ENCODE data around the gene CLNK. TPM values are rescaled to one million over a fixed set of nuclear protein-coding genes. Genes with fewer than 3 reads are reported as not detected.

The CLNK gene
- total and polyA plus RNA-seq, 2 of the 13 experiments (the other 11 are each of a cell fraction or from before 2014, with no cell fraction given): not detected

DNA sequence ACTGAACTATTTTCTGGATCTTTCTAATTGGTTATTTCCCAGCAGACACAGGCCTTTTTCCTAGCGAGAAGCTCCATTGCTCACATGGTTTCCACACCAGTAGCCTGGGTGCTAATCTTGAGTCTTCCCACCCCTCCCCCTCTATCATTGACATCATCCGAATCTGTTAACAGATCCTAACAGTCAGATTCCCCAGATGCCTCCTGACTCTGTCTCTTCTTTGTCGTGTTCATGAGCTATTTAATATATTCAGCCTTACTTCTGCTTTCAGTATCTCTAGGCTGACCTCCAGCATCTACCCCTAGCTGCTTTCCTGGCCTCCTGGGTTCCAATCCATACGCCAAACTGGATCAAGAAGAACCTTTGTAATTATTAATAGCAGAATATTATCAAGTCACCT, 85.0 kb downstream of the CLNK start:
- CTCF ChIA-PET (ENCODE audit: low intra/inter-chr PET ratio, low total read pairs): no interaction called here

DNA sequence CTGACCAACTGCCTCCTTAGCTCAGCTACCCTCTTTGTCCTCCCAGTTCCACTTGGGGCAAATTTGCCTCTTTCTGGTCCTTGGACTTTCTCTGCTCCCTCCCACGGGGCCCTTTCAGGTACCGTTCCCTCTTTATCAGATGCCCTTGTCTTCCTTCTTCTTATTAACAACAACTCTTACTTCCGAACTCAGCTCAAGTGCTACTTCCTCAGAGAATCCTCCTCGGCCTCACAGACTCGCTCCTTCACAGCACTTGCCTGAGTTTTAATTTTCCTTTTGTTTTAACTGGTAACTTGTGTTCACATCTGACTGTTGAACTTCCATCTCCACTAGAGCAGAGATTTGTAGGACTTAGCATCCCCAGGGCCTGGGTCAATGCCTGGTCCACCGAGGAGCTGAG, 85.7 kb downstream of the CLNK start:
- ATAC-seq: no peak
- CTCF ChIA-PET (ENCODE audit: low intra/inter-chr PET ratio, low total read pairs): no interaction called here
- TF ChIP-seq RBM22 (optimal IDR thresholded peaks at IDR 0.05; ENCODE audit: low read length) (no peak), ZNF678 (CRISPR knock-in tag; IDR thresholded peaks at IDR 0.05) (no peak), ZIK1 (CRISPR knock-in tag; IDR thresholded peaks at IDR 0.05; ENCODE audit: borderline replicate concordance, low read depth) (no peak), FOXA3 (CRISPR knock-in tag; IDR thresholded peaks at IDR 0.05) (no peak), ZNF775 (CRISPR knock-in tag; IDR thresholded peaks at IDR 0.05; ENCODE audit: borderline replicate concordance) (no peak), HNF4G (IDR thresholded peaks at IDR 0.05; ENCODE audit: borderline replicate concordance, low read depth, low read length) (no peak), HNF4G (CRISPR knock-in tag; IDR thresholded peaks at IDR 0.05; ENCODE audit: borderline replicate concordance, low read depth) (no peak), MTA3 (CRISPR knock-in tag; IDR thresholded peaks at IDR 0.05) (no peak)
- TF ChIP-seq, protein P1, sequence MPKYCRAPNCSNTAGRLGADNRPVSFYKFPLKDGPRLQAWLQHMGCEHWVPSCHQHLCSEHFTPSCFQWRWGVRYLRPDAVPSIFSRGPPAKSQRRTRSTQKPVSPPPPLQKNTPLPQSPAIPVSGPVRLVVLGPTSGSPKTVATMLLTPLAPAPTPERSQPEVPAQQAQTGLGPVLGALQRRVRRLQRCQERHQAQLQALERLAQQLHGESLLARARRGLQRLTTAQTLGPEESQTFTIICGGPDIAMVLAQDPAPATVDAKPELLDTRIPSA (CRISPR knock-in tag; IDR thresholded peaks at IDR 0.05; ENCODE audit: borderline replicate concordance): no peak
- TF ChIP-seq, protein P2, sequence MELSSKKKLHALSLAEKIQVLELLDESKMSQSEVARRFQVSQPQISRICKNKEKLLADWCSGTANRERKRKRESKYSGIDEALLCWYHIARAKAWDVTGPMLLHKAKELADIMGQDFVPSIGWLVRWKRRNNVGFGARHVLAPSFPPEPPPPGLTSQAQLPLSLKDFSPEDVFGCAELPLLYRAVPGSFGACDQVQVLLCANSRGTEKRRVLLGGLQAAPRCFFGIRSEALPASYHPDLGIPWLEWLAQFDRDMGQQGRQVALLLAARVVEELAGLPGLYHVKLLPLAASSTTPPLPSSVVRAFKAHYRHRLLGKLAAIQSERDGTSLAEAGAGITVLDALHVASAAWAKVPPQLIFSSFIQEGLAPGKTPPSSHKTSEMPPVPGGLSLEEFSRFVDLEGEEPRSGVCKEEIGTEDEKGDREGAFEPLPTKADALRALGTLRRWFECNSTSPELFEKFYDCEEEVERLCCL (CRISPR knock-in tag; IDR thresholded peaks at IDR 0.05; ENCODE audit: borderline replicate concordance): no peak
- TF ChIP-seq, protein P3, sequence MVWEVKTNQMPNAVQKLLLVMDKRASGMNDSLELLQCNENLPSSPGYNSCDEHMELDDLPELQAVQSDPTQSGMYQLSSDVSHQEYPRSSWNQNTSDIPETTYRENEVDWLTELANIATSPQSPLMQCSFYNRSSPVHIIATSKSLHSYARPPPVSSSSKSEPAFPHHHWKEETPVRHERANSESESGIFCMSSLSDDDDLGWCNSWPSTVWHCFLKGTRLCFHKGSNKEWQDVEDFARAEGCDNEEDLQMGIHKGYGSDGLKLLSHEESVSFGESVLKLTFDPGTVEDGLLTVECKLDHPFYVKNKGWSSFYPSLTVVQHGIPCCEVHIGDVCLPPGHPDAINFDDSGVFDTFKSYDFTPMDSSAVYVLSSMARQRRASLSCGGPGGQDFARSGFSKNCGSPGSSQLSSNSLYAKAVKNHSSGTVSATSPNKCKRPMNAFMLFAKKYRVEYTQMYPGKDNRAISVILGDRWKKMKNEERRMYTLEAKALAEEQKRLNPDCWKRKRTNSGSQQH (CRISPR knock-in tag; IDR thresholded peaks at IDR 0.05; ENCODE audit: low read depth): no peak

More for the DNA sequence above, 85.0 kb downstream of the CLNK start:
- no peak overlapping the region for H3K4me2 ChIP-seq (ENCODE audit: low read depth, low read length)
- FAIRE-seq: no peak
- no peak overlapping the region for H3K4me3 ChIP-seq (replicated peaks in 1 of 3; ENCODE audit: insufficient read depth in 1 of 3, low read depth in 2 of 3, low read length in 3 of 3)
- TF ChIP-seq HDAC2 (CRISPR knock-in tag; IDR thresholded peaks at IDR 0.05): no peak
- no peak for TF ChIP-seq RELA (CRISPR knock-in tag; IDR thresholded peaks at IDR 0.05)
- no peak for TF ChIP-seq EHMT2 (IDR thresholded peaks at IDR 0.05; ENCODE audit: borderline replicate concordance, low read depth, low read length)
- no peak for TF ChIP-seq SSRP1 (CRISPR knock-in tag; IDR thresholded peaks at IDR 0.05)
- in situ Hi-C loops (cut with HindIII; ENCODE audit: extremely low pct_ligation_motif_present, low pct_unique_long_range_greater_than_20kb) (loop anchor here (25.0 kb wide), 1 partner anchor 1113 kb away; no protein-coding TSS in a partner anchor), intact Hi-C loops (cut with micrococcal nuclease; ENCODE audit: unreplicated experiment) (no loop called here)
- H3K4me1 ChIP-seq (ENCODE audit: insufficient read depth, low read length): no peaks in the 10 kb centered on the region
- POLR2A ChIA-PET: no interaction called here
- H4K20me1 ChIP-seq (ENCODE audit: insufficient read depth, low read length): no peaks in the 10 kb centered on the region
- no peak for ATAC-seq
- BruUV-seq (replicated peaks): no TSS peak
- no peak for DNase-seq (ENCODE audit: low spot score)
- no peaks in the 10 kb centered on the region for H3K36me3 ChIP-seq (replicated peaks in 1 of 2; ENCODE audit: control insufficient read depth in 1 of 2, insufficient read depth in 2 of 2, low read length in 2 of 2)
- H3K9ac ChIP-seq (ENCODE audit: insufficient read depth, low read depth, low read length): no peak overlapping the region
- no peak overlapping the region for H2AFZ ChIP-seq (ENCODE audit: low read length)
- H3K9me3 ChIP-seq (ENCODE audit: low read length): no peaks in the 10 kb centered on the region
- no peaks in the 10 kb centered on the region for H3K27me3 ChIP-seq (ENCODE audit: control insufficient read depth in 1 of 2, insufficient read depth in 2 of 2, low read length in 2 of 2)
- no peak overlapping the region for H3K27ac ChIP-seq (ENCODE audit: extremely low read length, insufficient read depth, low read length)
- H3K79me2 ChIP-seq (ENCODE audit: insufficient read depth, low read length): no peaks in the 10 kb centered on the region
- 2% methylated on average over 4 of the region's 4 CpGs for WGBS (ENCODE audit: low lambda C conversion rate)

More for the DNA sequence above, 85.7 kb downstream of the CLNK start:
- no peaks in the 10 kb centered on the region for H3K36me3 ChIP-seq (replicated peaks in 1 of 2; ENCODE audit: control insufficient read depth in 1 of 2, insufficient read depth in 2 of 2, low read length in 2 of 2)
- H3K9ac ChIP-seq (ENCODE audit: insufficient read depth, low read depth, low read length): no peak overlapping the region
- H3K4me2 ChIP-seq (ENCODE audit: low read depth, low read length): no peak overlapping the region
- 2% methylated on average over 6 of the region's 6 CpGs for WGBS (ENCODE audit: low lambda C conversion rate)
- no peak overlapping the region for H3K27ac ChIP-seq (ENCODE audit: extremely low read length, insufficient read depth, low read length)
- intact Hi-C loops (cut with micrococcal nuclease; ENCODE audit: unreplicated experiment) (no loop called here), in situ Hi-C loops (cut with HindIII; ENCODE audit: extremely low pct_ligation_motif_present, low pct_unique_long_range_greater_than_20kb) (loop anchor here (25.0 kb wide), 1 partner anchor 1113 kb away; no protein-coding TSS in a partner anchor)
- H4K20me1 ChIP-seq (ENCODE audit: insufficient read depth, low read length): no peaks in the 10 kb centered on the region
- FAIRE-seq (no peak), DNase-seq (ENCODE audit: low spot score) (no peak)
- no peaks in the 10 kb centered on the region for H3K4me1 ChIP-seq (ENCODE audit: insufficient read depth, low read length)
- H3K4me3 ChIP-seq (replicated peaks in 1 of 3; ENCODE audit: insufficient read depth in 1 of 3, low read depth in 2 of 3, low read length in 3 of 3): no peak overlapping the region
- POLR2A ChIA-PET: no interaction called here
- no peaks in the 10 kb centered on the region for H3K27me3 ChIP-seq (ENCODE audit: control insufficient read depth in 1 of 2, insufficient read depth in 2 of 2, low read length in 2 of 2)
- no peaks in the 10 kb centered on the region for H3K9me3 ChIP-seq (ENCODE audit: low read length)
- H3K79me2 ChIP-seq (ENCODE audit: insufficient read depth, low read length): no peaks in the 10 kb centered on the region
- no TSS peak for BruUV-seq (replicated peaks)
- no peak overlapping the region for H2AFZ ChIP-seq (ENCODE audit: low read length)
